Loucy (cell line): ENCODE data around the gene RAB5IF.

ENCODE experiments used
- H2AFZ ChIP-seq: fragments of 200-600 bp; sonication (generic); 2 replicates; pipeline ENCODE4 v1.6.0; 2016; ENCODE audit warnings: antibody characterized with exemption, mild to moderate bottlenecking, low read length, moderate library complexity
- H3F3A ChIP-seq: fragments of 200-600 bp; 2 replicates; pipeline ENCODE4 v1.6.0; 2016; ENCODE audit warnings: antibody characterized with exemption, low read depth, mild to moderate bottlenecking
- H3K27me3 ChIP-seq: fragments of 200-600 bp; sonication (generic); 2 replicates; pipeline ENCODE4 v1.6.1; 2014; ENCODE audit warnings: low read length, mild to moderate bottlenecking; ENCODE audit not compliant: insufficient read depth, poor library complexity, severe bottlenecking
- H3K36me3 ChIP-seq: fragments of 200-600 bp; sonication (generic); 2 replicates; pipeline ENCODE4 v1.6.1; 2016; ENCODE audit warnings: low read length; ENCODE audit not compliant: insufficient read depth
- H3K4me1 ChIP-seq: fragments of 200-600 bp; sonication (generic); 2 replicates; pipeline ENCODE4 v1.5.1; 2014; ENCODE audit warnings: low read length, mild to moderate bottlenecking; ENCODE audit not compliant: insufficient read depth, poor library complexity, severe bottlenecking
- H3K4me2 ChIP-seq: fragments of 200-600 bp; sonication (generic); 2 replicates; pipeline ENCODE4 v1.6.0; 2014; ENCODE audit warnings: antibody characterized with exemption, low read length, low read depth, mild to moderate bottlenecking; ENCODE audit not compliant: poor library complexity, severe bottlenecking
- H3K4me3 ChIP-seq: fragments of 200-600 bp; sonication (generic); 2 replicates; pipeline ENCODE4 v1.5.1; 2014; ENCODE audit warnings: low read length, mild to moderate bottlenecking, mixed read lengths; ENCODE audit not compliant: poor library complexity, severe bottlenecking
- H3K79me2 ChIP-seq: fragments of 200-600 bp; sonication (generic); 2 replicates; pipeline ENCODE4 v1.6.1; 2014; ENCODE audit warnings: low read length; ENCODE audit not compliant: insufficient read depth
- H3K9ac ChIP-seq: fragments of 200-600 bp; sonication (generic); 2 replicates; pipeline ENCODE4 v1.6.0; 2014; ENCODE audit warnings: mild to moderate bottlenecking, low read depth, low read length, moderate library complexity; ENCODE audit not compliant: poor library complexity, severe bottlenecking
- H3K9me2 ChIP-seq: fragments of 200-600 bp; sonication (generic); replicated peaks from 2 replicates; pipeline ENCODE4 v1.6.1; 2016; ENCODE audit warnings: low read depth, low read length, mixed read lengths
- H3K9me3 ChIP-seq: fragments of 200-600 bp; sonication (generic); 2 replicates; pipeline ENCODE4 v1.6.1; 2014; ENCODE audit warnings: mild to moderate bottlenecking, antibody characterized with exemption, low read length, low read depth; ENCODE audit not compliant: insufficient read depth
- H4K20me1 ChIP-seq: fragments of 200-600 bp; sonication (generic); 2 replicates; pipeline ENCODE4 v1.6.0; 2014; ENCODE audit warnings: antibody characterized with exemption, low read length, mild to moderate bottlenecking; ENCODE audit not compliant: insufficient read depth, poor library complexity, severe bottlenecking
- CTCF ChIP-seq: fragments of 200-600 bp; sonication (generic); conservative IDR thresholded peaks from 2 replicates; pipeline ENCODE4 v1.5.1; 2014; ENCODE audit warnings: mild to moderate bottlenecking, antibody characterized with exemption, low read length
- EZH2phosphoT487 ChIP-seq: fragments of 200-600 bp; IDR thresholded peaks from 2 replicates; pipeline ENCODE4 v1.6.1; 2018; ENCODE audit warnings: antibody characterized with exemption, mild to moderate bottlenecking, moderate library complexity, borderline replicate concordance

The RAB5IF gene

DNA sequence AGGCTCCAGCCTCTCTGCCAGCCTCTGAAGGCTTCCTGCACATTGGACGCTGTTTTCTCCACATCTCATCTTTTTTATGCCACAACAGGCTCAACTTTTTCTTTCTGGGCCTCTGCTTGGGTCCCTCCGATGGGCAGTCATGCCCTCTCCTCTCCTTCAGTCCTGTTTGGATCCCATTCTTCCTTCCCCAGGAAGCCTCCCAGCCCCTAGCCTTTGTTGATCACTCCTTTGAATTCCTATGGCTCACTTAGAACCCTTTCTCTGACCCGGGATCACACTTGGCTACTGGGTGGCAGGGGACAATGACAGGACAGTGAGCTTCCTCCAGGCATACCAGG is 35.9 kb downstream of the RAB5IF start:
- Histone ChIP-seq H3K79me2 (peaks cover 73% of the 10 kb centered on the region), H3F3A (0 out of 2 replicates have a peak, but pooled peaks cover 3% of the 10 kb centered on the region), H3K9ac (peak overlapping the region; percentile 96), H3K36me3 (peaks cover 17% of the 10 kb centered on the region; the same call in 1 of the 2 replicates), H3K4me2 (peak overlapping the region; percentile 100), H3K9me2 (no peaks in the 10 kb centered on the region), H3K4me1 (peaks cover 43% of the 10 kb centered on the region), H4K20me1 (no peaks in the 10 kb centered on the region), H2AFZ (no peak overlapping the region), H3K9me3 (no peaks in the 10 kb centered on the region), H3K27me3 (no peaks in the 10 kb centered on the region), H3K4me3 (peak overlapping the region; percentile 91)
- no peak for TF ChIP-seq CTCF
- no peak for TF ChIP-seq EZH2phosphoT487

- no peak overlapping the region for H2AFZ ChIP-seq
- H3K79me2 ChIP-seq = peaks cover 76% of the 10 kb centered on the region
- H3K27me3 ChIP-seq = no peaks in the 10 kb centered on the region
- TF ChIP-seq EZH2phosphoT487 (no peak), CTCF (no peak)
- peak overlapping the region; percentile 96 for H3K9ac ChIP-seq
- H3K4me1 ChIP-seq = peaks cover 49% of the 10 kb centered on the region
- peaks cover 17% of the 10 kb centered on the region; the same call in 1 of the 2 replicates for H3K36me3 ChIP-seq
- H3K4me2 ChIP-seq = peak overlapping the region; percentile 100
- H3K9me3 ChIP-seq = no peaks in the 10 kb centered on the region
- H3K9me2 ChIP-seq = no peaks in the 10 kb centered on the region
- no peaks in the 10 kb centered on the region for H4K20me1 ChIP-seq
- peak overlapping the region; percentile 91 for H3K4me3 ChIP-seq
- 0 out of 2 replicates have a peak, but pooled peaks cover 3% of the 10 kb centered on the region for H3F3A ChIP-seq
Measured at GRCh38 chr20:36642136-36642535, 36.6 kb downstream of the RAB5IF start.

GRCh38 chr20:36644032-36644705 is 38.6 kb downstream of the RAB5IF start:
- Histone ChIP-seq H3K4me1 (peaks cover 56% of the 10 kb centered on the region), H3K36me3 (peaks cover 9% of the 10 kb centered on the region; the same call in 1 of the 2 replicates), H3K9me3 (no peaks in the 10 kb centered on the region), H3K9me2 (no peaks in the 10 kb centered on the region), H4K20me1 (no peaks in the 10 kb centered on the region), H3F3A (0 out of 2 replicates have a peak, but pooled peaks cover 3% of the 10 kb centered on the region), H3K4me3 (peak overlapping the region; percentile 91), H3K27me3 (no peaks in the 10 kb centered on the region), H2AFZ (no peak overlapping the region), H3K79me2 (peaks cover 67% of the 10 kb centered on the region), H3K4me2 (peak overlapping the region; percentile 100), H3K9ac (peak overlapping the region; percentile 96)
- TF ChIP-seq EZH2phosphoT487 = no peak
- TF ChIP-seq CTCF = peak; percentile 24; the same call in 1 of the 2 replicates
